Fibroblast of skin of left quadriceps (primary cell): ENCODE measurements around the gene LAMP2.
A peak's percentile ranks its signal among the peaks of the same experiment; 100 is the strongest.

Experiments used
- DNase-seq, 2 experiments: peaks; one replicate each; pipeline ENCODE4 v3.0.0-alpha.2; 2013; ENCODE audit warnings: low read depth in 2 of 2

LAMP2 gene

GRCh38 chrX:120456973-120457372 is 12.1 kb downstream of the LAMP2 start:
- peak; percentile 42 to 45 for DNase-seq

- DNase-seq = no peak
Measured at GRCh38 chrX:120453985-120454384, 15.1 kb downstream of the LAMP2 start.

GRCh38 chrX:120452131-120452530 is 17.0 kb downstream of the LAMP2 start:
- DNase-seq = no peak

- DNase-seq = no peak
Measured at GRCh38 chrX:120450163-120450562, 18.9 kb downstream of the LAMP2 start.

GRCh38 chrX:120446498-120446897 is 22.6 kb downstream of the LAMP2 start:
- DNase-seq = no peak

- no peak for DNase-seq
Measured at GRCh38 chrX:120439921-120440320, 29.2 kb downstream of the LAMP2 start.

- no peak for DNase-seq
Measured at GRCh38 chrX:120429776-120430540, 39.1 kb downstream of the LAMP2 start.

GRCh38 chrX:120428309-120428708 is 40.8 kb downstream of the LAMP2 start:
- DNase-seq = no peak

- peak in 1 of 2 experiments; percentile 1 for DNase-seq
Measured at GRCh38 chrX:120426599-120426998, 42.5 kb downstream of the LAMP2 start.

- no peak for DNase-seq
Measured at GRCh38 chrX:120419463-120419862, 49.6 kb downstream of the LAMP2 start.

- no peak for DNase-seq
Measured at GRCh38 chrX:120408168-120408567, 60.9 kb downstream of the LAMP2 start.

GRCh38 chrX:120406638-120407037 is 62.5 kb downstream of the LAMP2 start:
- no peak for DNase-seq

GRCh38 chrX:120402369-120402768 is 66.7 kb downstream of the LAMP2 start:
- DNase-seq = no peak

GRCh38 chrX:120401301-120401700 is 67.8 kb downstream of the LAMP2 start:
- DNase-seq = no peak

GRCh38 chrX:120380699-120381098 is 88.4 kb downstream of the LAMP2 start:
- no peak for DNase-seq

- no peak for DNase-seq
Measured at GRCh38 chrX:120379937-120380681, 89.0 kb downstream of the LAMP2 start.

- no peak for DNase-seq
Measured at GRCh38 chrX:120378570-120378969, 90.5 kb downstream of the LAMP2 start.
